ENCODE data around the gene LNPEP. TPM values are rescaled to one million over a fixed set of nuclear protein-coding genes. Genes with fewer than 3 reads are reported as not detected.

LNPEP gene
- 10 to 100 TPM; 54.3 to 59.6 TPM for total RNA-seq
- long read RNA-seq, full-length matches to known transcripts = 17 of 32 reads
- long read RNA-seq, partial matches to known transcripts = 9 of 32 reads
- long read RNA-seq, other reads (novel, unspliced or antisense) = 6 of 32 reads

DNA sequence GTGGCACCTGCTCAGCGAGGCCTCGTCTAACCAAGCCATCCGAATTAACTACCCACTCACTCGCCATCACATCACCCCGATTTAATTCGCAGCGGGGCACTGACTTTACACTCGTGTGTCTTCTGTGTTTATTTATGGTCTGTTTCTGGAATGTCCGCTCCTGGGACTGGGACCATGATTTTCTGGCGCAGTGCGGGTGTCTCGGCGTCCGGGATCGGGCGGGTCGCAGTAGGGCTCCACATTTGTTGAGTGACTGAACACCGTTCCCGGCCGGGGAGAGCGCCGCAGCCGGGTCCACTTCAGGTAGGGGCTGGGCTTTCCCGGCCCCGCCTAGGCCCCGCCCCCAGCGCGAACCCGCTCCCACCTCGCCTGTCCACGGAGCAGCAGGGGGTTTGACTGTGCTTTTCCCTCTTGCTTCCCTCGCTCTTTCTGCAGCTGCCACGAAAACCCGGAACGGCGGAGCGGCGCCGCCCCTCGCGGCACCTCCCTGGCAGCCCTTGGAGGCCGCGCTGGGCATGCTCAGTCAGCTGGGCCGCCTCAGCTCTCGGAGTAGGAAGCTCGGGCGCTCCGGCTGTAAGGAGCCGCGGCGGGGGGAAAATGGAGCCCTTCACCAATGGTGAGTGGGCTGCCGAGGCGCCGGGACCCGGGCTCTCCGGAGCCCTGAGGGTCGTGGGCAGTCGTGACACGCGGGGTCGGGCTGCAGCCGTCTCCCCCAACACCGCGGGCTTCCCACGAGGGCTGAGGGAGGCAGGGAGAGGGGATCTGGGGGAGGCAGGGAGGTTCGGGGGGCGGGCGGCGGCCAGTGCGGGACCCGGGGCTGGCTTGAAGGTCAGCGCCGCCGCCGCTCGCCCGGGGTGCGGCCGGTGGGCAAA is at the start of gene LNPEP:
LNPEP (plus strand) TSS at position 522 of the 872 bp plus-strand sequence; CDS start at position 598, 76 bp downstream.
- DNase-seq (peak; percentile 96), ATAC-seq (peak; percentile 88 to 94)

DNA sequence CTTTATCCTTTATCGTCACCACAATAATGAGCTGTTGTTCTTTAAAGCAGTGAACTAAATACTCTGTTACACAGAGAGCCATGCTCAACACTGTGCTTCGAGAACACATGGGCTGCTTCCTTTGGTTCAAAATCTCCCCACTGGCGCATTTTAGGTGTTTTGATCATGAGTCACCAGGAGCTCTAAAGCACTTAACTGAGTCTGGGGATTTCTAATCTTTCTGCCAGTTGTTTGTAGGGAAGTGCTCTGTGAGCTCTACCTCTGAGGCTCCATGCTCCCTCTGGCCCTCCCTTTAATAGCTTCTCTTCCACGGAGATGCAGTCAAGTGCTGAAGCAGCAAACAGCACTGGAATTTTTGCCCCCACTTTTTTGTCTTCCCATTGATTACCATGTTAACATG is 42.5 kb upstream of the LNPEP start:
- DNase-seq (no peak), ATAC-seq (no peak)
- intact Hi-C loops (cut with DNase I) = no loop called here

More for the DNA sequence above, at the start of gene LNPEP:
- intact Hi-C loops (cut with DNase I) = loop anchor here in 1 of 2 donors (5.0 kb wide), 1 partner anchor 42 kb away; no protein-coding TSS in a partner anchor

DNA sequence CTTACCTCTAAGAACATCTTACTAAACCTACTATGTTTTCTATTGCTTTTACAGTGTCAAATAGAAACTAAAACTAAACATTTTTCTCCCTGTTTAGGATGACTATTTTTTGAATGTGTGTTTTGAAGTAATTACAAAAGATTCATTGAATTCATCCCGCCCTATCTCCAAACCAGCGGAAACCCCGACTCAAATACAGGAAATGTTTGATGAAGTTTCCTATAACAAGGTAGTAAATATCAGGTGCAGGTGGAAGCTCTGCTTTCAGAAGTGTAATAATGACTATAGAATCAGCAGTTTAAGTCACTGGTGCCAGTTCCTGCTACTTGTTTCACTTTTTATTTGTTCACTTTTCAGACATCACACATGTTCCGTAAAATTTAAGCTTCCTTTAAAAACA is 39.6 kb upstream of the LNPEP start:
- no peak for DNase-seq
- no peak for ATAC-seq
- intact Hi-C loops (cut with DNase I) = no loop called here

DNA sequence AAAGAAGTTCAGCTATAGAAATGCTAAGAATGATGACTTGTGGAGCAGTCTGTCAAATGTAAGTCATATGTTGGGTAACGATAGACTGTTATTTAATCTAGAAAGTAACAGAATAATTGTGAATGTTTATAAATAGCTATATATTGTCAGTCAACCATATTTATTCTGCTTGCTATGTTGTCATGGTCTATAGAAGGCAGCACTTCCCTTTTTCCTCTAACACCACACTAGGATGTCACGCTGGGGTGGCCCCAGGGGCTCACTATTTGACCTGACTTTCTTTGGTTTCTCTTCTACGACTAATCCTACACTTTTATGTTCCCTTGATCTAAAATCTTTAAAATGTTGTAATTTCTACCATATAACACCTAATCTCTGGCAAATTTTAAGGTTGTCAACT is 39.1 kb upstream of the LNPEP start:
- DNase-seq (no peak), ATAC-seq (peak in 1 of 2 donors; percentile 35)
- intact Hi-C loops (cut with DNase I) = no loop called here

DNA sequence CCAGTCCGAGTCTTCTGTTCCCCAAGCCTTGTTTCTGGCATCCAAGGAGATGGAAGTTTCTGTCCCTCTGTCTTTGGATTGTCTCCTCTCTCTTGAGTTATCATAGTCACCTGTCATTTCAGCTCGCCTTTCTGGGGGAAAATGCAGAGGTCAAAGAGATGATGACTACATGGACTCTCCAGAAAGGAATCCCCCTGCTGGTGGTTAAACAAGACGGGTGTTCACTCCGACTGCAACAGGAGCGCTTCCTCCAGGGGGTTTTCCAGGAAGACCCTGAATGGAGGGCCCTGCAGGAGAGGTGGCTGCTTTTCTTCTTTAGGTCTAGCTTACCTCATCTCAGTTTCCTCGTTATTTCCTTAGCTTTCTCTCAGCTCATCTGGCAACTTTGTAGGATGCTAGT is 34.5 kb upstream of the LNPEP start:
- DNase-seq (no peak), ATAC-seq (no peak)
- intact Hi-C loops (cut with DNase I) = no loop called here

DNA sequence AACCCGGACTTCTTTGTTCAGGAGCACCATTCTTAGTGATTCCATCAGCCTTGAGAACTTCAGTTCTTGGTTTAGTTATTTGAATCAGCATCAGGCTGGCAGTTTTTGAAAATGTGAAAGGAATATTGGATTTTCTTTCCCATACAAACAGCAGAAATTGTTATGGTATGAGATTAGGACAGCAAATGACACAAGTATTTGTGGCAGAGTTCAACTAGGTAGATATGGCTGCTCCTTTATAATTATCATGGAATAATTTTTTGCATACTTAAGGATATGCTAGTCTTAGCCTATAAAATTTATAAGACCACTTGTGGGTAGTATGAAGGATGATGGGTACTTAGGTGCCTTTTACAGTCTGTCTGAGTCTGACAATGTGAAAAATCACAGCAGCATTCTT is 34.0 kb upstream of the LNPEP start:
- no peak for DNase-seq
- no peak for ATAC-seq
- intact Hi-C loops (cut with DNase I) = no loop called here

DNA sequence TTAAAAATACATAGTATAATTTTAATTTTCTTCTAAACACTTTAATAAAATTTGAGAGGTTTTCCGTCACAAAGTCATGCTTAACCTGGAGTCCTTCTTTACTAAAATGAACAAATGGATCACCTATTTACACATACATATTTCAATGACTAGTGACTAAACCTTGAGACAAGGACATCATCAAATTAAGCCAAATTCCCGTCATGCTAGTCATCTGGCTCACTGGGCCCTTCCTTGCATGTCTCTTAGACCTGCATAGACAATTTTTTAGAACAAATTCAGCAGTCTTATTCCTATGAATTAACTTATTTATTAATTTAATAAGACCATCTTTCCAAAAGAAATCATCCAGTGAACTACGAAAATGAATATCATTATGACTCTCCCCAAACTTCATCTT is 33.0 kb upstream of the LNPEP start:
- ATAC-seq (no peak), DNase-seq (no peak)
- intact Hi-C loops (cut with DNase I) = no loop called here

DNA sequence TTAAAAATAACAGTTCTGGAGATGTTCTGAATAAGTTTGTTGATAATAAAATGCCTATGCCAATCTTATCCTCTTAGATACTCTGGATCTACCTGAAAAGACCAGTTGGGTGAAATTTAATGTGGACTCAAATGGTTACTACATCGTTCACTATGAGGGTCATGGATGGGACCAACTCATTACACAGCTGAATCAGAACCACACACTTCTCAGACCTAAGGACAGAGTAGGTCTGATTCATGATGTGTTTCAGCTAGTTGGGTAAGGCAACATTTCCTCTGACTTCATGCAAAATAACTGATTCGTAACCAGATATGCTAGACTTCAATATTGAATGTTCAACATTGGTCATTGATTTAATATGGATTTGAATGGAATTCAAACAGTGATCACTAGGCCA is 32.6 kb upstream of the LNPEP start:
- intact Hi-C loops (cut with DNase I) = no loop called here
- DNase-seq (no peak), ATAC-seq (no peak)

DNA sequence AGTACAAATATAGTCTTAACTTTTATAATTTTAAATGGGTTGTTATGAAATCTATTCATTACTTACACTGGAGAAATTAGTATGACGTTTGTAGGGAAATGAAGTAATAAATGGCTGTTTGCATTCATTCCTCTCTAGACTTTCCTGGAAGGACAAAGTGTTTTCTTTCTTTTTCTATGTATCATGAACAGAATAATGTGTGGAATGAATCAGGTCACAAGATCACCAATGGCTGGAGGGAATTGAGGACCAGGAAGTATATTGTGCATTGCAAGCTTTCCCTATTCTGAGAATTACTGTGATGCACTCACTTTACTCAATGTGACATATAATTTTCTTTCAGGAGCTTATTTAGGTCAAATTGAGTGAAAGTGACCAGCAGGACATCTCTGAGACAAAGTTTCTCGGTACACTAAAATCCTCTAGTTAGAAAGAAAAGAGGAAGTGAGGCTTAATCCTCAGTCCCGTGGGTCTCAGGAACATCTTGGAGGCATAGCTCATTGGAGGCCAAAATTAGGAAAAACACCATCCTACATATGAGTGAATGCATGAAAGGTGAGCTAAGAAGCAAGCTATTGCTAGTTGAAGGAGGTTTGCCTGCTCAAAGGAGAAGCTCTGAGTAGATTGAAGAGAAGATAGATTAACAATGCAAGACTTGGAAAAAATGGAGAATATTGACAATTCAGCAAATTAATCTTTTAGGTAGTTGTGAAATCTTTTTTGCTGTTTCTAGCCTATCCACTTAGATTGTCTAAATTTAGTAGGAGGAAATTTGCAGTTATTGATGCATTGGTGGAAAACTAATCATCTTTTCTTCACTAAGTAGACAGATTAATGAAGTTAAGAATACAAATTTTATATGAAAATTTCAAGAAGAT is 31.6 kb upstream of the LNPEP start:
- DNase-seq (no peak), ATAC-seq (no peak)
- intact Hi-C loops (cut with DNase I) = no loop called here

DNA sequence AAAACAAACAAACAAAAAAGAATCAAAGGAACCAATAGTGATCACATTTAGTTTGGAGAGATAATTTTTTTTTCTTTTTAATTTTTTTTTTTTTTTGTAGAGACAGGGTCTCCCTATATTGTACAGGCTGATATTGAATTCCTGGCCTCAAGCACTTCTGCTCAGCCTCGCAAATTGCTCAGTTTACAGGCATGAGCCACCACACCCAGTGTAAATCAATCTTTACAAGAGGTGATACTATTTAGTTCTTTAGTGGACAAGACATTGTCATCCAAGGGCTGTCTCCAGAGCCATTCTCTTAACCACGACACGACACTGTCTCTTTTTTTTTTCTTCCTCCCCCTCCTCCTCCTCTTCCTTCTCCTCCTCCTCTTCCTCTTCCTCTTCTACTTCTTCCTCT is 30.0 kb upstream of the LNPEP start:
- no peak for ATAC-seq
- no peak for DNase-seq
- intact Hi-C loops (cut with DNase I) = no loop called here

DNA sequence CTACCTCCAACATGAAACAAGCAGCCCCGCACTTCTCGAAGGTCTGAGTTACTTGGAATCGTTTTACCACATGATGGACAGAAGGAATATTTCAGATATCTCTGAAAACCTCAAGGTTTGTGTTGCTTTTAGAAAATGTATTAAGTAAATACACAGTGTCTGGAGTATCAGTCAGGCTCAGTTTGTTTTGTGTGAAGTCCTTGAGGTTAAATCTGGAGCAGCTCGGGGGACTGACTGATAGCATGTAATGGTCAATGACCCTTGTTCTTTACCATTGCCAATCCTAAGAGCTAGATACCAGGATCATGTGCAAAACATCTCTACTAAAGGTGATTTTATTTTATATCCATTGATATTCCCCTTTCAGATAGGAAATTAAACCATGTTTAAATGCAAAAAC is 26.9 kb upstream of the LNPEP start:
- DNase-seq = no peak
- ATAC-seq = no peak
- intact Hi-C loops (cut with DNase I) = no loop called here

DNA sequence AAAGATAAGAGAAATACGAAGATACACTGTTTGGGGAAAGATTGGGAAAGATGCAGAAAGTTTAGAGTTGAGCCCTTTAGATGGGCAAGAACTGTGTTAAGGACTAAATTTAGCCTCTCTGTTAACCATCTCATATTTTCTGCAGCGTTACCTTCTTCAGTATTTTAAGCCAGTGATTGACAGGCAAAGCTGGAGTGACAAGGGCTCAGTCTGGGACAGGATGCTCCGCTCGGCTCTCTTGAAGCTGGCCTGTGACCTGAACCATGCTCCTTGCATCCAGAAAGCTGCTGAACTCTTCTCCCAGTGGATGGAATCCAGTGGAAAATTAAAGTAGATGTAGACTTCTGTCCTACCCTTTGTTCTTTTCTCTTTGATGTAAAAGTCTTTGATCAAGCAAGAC is 26.4 kb upstream of the LNPEP start:
- DNase-seq = no peak
- intact Hi-C loops (cut with DNase I) = no loop called here
- ATAC-seq = no peak

DNA sequence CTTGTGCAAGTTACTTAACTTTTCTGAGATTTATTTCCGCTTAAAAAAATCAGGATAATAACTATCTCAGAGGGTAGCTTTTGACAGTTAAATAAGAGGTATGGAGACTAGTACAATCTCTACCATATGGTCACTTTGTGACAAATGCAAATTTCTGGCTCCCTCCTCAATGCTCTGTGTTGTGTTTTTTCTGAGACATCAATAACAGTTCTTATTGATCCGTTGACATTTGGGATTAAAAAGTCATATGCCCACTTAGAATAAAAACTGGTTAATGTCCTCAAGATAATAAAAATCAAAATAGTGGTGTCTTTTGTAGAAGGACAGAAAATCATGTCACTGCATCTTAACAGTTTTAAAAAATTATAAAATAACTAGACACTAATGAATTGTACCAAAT is 24.7 kb upstream of the LNPEP start:
- intact Hi-C loops (cut with DNase I) = no loop called here
- DNase-seq (no peak), ATAC-seq (no peak)

DNA sequence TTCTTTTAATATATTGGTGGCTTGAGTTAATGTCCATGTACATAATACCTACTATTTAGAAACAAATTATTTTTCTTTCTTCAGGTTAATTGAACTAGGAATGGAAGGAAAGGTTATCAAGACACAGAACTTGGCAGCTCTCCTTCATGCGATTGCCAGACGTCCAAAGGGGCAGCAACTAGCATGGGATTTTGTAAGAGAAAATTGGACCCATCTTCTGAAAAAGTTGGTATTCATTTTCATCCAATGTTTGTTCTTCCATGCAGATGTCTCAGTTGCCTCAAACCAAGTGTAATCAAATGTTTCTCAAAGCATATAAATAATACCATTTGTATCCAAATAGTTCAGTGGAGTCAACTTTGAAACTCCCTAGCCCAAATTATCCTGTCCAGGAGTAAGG is 22.6 kb upstream of the LNPEP start:
- ATAC-seq (no peak), DNase-seq (no peak)
- intact Hi-C loops (cut with DNase I) = no loop called here

DNA sequence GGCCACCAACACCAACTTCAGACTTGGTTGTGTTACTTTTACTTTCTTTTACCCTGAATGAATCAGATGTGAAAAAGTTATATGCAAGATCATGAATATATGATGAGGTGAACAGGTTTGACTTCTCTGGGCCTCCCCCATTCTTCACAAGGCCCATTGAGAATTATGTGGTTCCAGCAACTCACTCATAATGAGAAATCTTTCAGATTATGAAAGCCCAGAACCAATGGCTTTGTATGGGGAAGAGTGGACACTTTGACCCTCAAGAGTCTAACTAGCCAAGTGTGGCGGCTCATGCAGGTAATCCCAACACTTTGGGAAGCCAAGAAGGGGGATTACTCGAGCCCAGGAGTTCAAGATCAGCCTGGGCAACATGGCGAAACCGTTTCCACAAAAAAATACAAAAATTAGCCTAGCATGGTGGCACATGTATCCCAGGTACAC is 16.1 kb upstream of the LNPEP start:
- ATAC-seq = no peak
- DNase-seq = no peak
- intact Hi-C loops (cut with DNase I) = no loop called here

DNA sequence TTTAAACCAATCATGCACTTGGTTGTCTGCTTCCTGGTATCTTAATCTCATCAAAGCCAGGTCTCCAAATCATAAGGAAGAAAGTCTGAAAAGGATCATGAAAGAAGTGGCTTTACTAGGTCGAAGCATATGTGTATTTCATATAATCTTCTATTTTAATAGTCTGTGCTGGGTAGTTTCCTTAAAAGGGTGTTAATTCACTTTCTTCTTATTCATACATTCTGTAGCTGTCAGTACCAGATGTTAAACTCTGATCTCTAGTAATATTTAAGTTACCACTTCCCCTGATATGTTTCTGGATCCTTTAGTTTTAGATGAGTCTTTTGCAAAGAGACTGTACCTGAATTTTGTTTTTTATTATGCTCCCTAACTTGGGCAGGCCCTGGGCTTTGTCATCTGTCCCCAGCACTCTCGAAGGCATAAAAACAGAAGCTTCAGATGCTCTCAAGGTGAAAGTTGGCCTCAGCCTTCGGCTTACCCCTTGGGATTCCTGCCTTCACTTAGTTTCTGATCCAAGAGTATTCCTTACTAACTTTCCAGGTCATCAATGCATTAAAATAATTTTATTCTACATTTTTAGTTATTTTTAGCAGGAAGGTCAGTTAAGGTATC is 15.0 kb upstream of the LNPEP start:
- DNase-seq (no peak), ATAC-seq (no peak)
- intact Hi-C loops (cut with DNase I) = no loop called here

DNA sequence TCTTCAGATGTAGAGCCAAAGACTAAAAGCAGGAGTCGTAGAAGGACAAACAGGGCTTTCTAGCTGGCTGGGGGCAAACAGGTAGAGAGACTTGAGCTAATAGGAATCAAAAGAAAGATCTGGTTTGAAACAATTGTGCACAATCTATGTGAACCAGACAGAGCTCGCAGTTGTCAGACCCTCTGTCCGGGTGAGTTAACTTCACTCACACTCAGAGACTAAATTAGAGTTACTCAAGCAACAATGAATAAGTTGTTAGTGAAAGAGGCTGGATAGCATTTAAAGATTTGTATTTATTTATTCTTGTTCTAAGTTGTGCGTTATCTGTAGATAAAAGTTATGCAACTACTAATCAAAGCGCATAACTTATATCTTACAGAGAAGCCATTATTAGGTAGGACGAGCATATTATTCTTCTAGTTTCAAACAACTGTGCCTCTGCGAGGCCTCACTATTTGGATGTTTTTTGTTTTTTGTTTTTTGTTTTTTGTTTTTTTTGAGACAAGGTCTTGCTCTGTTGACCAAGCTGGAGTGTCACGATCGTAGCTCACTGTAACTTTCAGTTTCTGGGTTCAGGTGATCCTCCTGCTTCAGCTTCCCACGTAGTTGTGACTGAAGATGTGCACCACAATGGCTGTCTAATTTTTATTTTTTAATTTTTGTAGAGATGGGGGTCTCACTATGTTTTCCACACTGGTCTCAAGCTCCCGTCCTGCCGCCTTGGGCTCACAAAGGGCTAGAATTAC is 13.2 kb upstream of the LNPEP start:
- intact Hi-C loops (cut with DNase I) = no loop called here
- no peak for ATAC-seq
- DNase-seq = no peak

DNA sequence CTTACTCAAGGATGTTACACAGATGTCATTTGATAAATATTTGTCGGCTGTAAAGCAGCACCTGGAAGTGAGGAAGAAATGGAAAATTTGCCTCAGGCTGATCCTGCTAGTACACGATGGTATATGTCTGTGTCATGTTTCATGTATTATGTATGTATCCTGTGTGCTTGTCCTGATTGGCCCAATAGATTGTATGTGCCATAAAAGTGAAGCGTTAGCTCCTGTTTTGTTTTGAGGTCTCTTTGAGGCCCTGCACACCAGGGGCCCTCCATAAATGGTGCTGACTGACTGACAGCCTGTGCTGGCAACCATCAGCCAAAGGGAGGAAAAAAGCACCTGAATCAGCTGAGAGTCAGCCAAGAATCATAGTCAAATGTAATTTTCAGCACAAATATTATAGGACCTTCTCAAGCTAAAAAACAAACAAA is 11.8 kb upstream of the LNPEP start:
- no peak for DNase-seq
- intact Hi-C loops (cut with DNase I) = no loop called here
- peak in 1 of 2 donors; percentile 25 for ATAC-seq

DNA sequence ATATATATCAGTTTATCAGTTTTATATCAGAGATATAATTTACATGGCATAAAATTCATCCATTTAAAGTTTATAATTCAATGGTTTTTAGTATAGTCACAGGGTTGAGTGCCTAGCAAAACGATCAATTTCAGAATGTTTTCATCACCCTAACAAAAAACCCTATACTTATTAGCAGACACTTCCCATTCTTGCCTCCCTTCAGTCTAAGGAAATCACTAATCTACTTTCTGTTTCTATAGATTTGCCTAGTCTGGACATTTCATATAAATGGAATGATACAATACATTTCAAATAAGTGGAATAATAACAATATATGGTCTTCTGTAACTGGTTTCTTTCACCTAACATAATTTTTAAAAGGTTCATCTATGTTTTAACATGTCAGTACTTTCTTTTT is 9.6 kb upstream of the LNPEP start:
- DNase-seq (no peak), ATAC-seq (no peak)
- intact Hi-C loops (cut with DNase I) = no loop called here
